ENCODE data around the gene SMG9.

The SMG9 gene

DNA sequence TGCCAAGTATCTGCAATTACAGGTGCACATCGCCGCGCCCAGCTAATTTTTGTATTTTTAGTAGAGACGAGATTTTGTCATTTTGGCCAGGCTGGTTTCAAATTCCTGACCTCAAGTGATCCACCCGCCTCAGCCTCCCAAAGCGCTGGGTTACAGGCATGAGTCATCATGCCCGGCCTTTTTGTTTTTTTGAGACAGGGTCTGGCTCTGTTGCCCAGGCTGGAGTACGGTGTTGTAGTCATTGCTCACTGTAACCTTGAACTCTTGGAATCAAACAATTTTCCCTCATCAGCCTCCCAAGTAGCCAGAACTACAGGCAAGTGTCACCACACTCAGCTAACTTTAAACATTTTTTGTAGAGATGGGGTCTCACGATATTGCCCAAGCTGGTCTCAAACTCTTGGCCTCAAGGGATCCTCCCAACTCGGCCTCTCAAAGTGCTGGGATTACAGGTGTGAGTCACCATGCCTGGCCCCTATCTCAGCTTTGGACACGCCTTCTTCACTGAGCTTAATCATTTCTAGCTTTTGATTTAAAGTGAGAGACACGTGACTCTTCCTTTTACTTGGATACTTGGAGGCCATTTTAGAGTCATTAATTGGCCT lies 42.9 kb downstream of the SMG9 start:
- Histone ChIP-seq H4K8ac (ENCODE audit: low read depth, low read length) (no peak overlapping the region), H3K27ac (ENCODE audit: low read depth, low read length) (no peak overlapping the region), H3K4ac (ENCODE audit: low read depth, low read length) (no peak overlapping the region), H2AK5ac (ENCODE audit: low read length) (no peak overlapping the region), H3K27me3 (ENCODE audit: insufficient read depth, low read length, poor library complexity) (no peaks in the 10 kb centered on the region), H3K4me2 (ENCODE audit: low read length) (no peak overlapping the region), H3K79me1 (ENCODE audit: low read length) (no peaks in the 10 kb centered on the region), H2BK15ac (replicated peaks; ENCODE audit: low read depth) (no peak overlapping the region), H3K23ac (ENCODE audit: low read length) (no peak overlapping the region), H4K5ac (ENCODE audit: low read length) (no peak overlapping the region), H3K36me3 (ENCODE audit: control insufficient read depth, insufficient read depth, low read length) (no peaks in the 10 kb centered on the region), H2BK120ac (ENCODE audit: low read depth, low read length) (no peak overlapping the region), H3K56ac (ENCODE audit: low read length) (no peak overlapping the region), H2BK5ac (ENCODE audit: low read length) (no peak overlapping the region), H3K4me3 (ENCODE audit: low read length) (no peak overlapping the region), H3K79me2 (ENCODE audit: control insufficient read depth, insufficient read depth, low read length) (no peaks in the 10 kb centered on the region), H3K9ac (ENCODE audit: low read length) (no peak overlapping the region), H3K4me1 (ENCODE audit: control insufficient read depth, low read depth, low read length) (no peaks in the 10 kb centered on the region), H3K18ac (ENCODE audit: low read length) (no peak overlapping the region)
- no peak for DNase-seq
- no CpG with 5 or more reads among the region's 12 CpGs for WGBS (ENCODE audit: extremely low coverage, insufficient coverage, low lambda C conversion rate)

DNA sequence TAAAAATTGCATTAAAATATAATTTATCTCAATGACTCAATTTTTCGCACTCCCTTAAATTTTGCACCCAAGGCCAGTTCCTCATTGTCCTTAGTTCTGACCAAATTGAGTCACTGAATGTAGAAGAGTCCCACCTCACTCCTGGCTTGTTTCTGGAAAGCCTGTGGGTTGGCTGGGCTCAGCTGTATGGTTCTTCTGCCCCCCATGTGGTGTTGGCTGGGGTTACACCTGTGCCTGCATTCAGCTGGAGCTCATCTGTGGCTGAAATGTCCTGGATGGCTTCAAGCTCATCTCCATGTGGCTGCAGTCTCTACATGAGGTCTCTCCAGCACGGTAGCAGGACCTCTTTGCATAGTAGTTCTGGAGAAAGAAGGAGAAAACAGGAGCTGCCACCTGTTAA lies 46.0 kb downstream of the SMG9 start:
- Histone ChIP-seq H4K8ac (ENCODE audit: low read depth, low read length) (no peak overlapping the region), H4K5ac (ENCODE audit: low read length) (no peak overlapping the region), H3K23ac (ENCODE audit: low read length) (no peak overlapping the region), H3K27ac (ENCODE audit: low read depth, low read length) (no peak overlapping the region), H3K4me3 (ENCODE audit: low read length) (no peak overlapping the region), H2BK15ac (replicated peaks; ENCODE audit: low read depth) (no peak overlapping the region), H2BK120ac (ENCODE audit: low read depth, low read length) (no peak overlapping the region), H3K56ac (ENCODE audit: low read length) (no peak overlapping the region), H3K4me2 (ENCODE audit: low read length) (no peak overlapping the region), H3K18ac (ENCODE audit: low read length) (no peak overlapping the region), H2BK5ac (ENCODE audit: low read length) (no peak overlapping the region), H2AK5ac (ENCODE audit: low read length) (no peak overlapping the region), H3K79me1 (ENCODE audit: low read length) (no peaks in the 10 kb centered on the region), H3K9ac (ENCODE audit: low read length) (no peak overlapping the region), H3K4me1 (ENCODE audit: control insufficient read depth, low read depth, low read length) (no peaks in the 10 kb centered on the region), H3K36me3 (ENCODE audit: control insufficient read depth, insufficient read depth, low read length) (no peaks in the 10 kb centered on the region), H3K27me3 (ENCODE audit: insufficient read depth, low read length, poor library complexity) (no peaks in the 10 kb centered on the region), H3K4ac (ENCODE audit: low read depth, low read length) (no peak overlapping the region), H3K79me2 (ENCODE audit: control insufficient read depth, insufficient read depth, low read length) (no peaks in the 10 kb centered on the region)
- no peak for DNase-seq
- no CpG with 5 or more reads among the region's 2 CpGs for WGBS (ENCODE audit: extremely low coverage, insufficient coverage, low lambda C conversion rate)

DNA sequence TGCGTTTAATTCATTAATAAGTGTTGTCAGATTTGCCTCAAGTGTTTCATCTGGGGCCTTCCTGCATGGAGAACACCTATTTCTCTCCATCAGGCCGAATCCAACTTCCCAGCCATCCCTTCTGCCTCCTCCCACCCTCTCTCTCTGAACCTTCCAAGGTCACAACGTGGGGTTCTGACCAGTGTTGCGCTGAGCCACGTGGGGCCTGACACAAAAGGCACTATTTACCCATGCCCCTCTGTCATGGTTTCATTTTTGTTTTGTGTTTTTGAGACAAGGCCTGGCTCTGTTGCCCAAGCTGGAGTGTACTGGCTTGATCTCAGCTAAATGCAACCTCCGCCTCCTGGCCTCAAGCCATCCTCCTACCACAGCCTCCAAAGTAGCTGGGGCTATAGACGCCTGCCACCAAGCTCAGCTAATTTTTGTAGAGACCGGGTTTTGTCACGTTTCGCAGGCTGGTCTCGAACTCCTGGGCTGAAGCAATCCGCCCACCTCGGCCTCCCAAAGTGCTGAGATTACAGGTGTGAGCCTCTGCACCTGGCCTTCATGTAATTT lies 47.5 kb downstream of the SMG9 start:
- no peaks in the 10 kb centered on the region for H3K4me1 ChIP-seq (ENCODE audit: control insufficient read depth, low read depth, low read length)
- H3K56ac ChIP-seq (ENCODE audit: low read length) = no peak overlapping the region
- no peaks in the 10 kb centered on the region for H3K79me2 ChIP-seq (ENCODE audit: control insufficient read depth, insufficient read depth, low read length)
- H2BK5ac ChIP-seq (ENCODE audit: low read length) = no peak overlapping the region
- no peak overlapping the region for H2BK120ac ChIP-seq (ENCODE audit: low read depth, low read length)
- H4K5ac ChIP-seq (ENCODE audit: low read length) = no peak overlapping the region
- H3K27ac ChIP-seq (ENCODE audit: low read depth, low read length) = no peak overlapping the region
- H2BK15ac ChIP-seq (replicated peaks; ENCODE audit: low read depth) = no peak overlapping the region
- H3K27me3 ChIP-seq (ENCODE audit: insufficient read depth, low read length, poor library complexity) = no peaks in the 10 kb centered on the region
- no peak overlapping the region for H3K18ac ChIP-seq (ENCODE audit: low read length)
- no peak overlapping the region for H3K9ac ChIP-seq (ENCODE audit: low read length)
- H4K8ac ChIP-seq (ENCODE audit: low read depth, low read length) = no peak overlapping the region
- no peaks in the 10 kb centered on the region for H3K79me1 ChIP-seq (ENCODE audit: low read length)
- DNase-seq = no peak
- H2AK5ac ChIP-seq (ENCODE audit: low read length) = no peak overlapping the region
- no peaks in the 10 kb centered on the region for H3K36me3 ChIP-seq (ENCODE audit: control insufficient read depth, insufficient read depth, low read length)
- WGBS (ENCODE audit: extremely low coverage, insufficient coverage, low lambda C conversion rate) = no CpG with 5 or more reads among the region's 13 CpGs
- H3K4me2 ChIP-seq (ENCODE audit: low read length) = no peak overlapping the region
- H3K4ac ChIP-seq (ENCODE audit: low read depth, low read length) = no peak overlapping the region
- H3K4me3 ChIP-seq (ENCODE audit: low read length) = no peak overlapping the region
- H3K23ac ChIP-seq (ENCODE audit: low read length) = no peak overlapping the region

DNA sequence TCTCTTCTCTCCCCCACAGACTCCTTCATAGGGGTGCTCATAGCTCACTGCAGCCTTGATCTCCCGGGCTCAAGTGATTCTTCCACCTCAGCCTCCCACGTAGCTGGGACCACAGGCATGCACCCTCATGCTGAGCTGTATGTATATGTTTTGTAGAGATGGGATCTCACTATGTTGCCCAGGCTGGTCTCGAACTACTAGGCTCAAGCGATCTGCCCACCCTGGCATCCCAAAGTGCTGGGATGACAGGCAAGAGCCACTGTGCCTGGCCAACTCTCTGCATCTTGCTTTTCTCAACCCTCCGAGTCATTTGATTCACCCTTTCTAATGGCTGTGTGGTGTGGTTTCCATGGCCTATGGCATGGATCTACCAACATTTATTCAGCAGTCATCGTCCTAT lies 49.0 kb downstream of the SMG9 start:
- H4K8ac ChIP-seq (ENCODE audit: low read depth, low read length) = no peak overlapping the region
- no peak overlapping the region for H2BK120ac ChIP-seq (ENCODE audit: low read depth, low read length)
- no peak overlapping the region for H3K9ac ChIP-seq (ENCODE audit: low read length)
- H3K23ac ChIP-seq (ENCODE audit: low read length) = no peak overlapping the region
- no peak for DNase-seq
- no peak overlapping the region for H2BK15ac ChIP-seq (replicated peaks; ENCODE audit: low read depth)
- H2BK5ac ChIP-seq (ENCODE audit: low read length) = no peak overlapping the region
- no peaks in the 10 kb centered on the region for H3K27me3 ChIP-seq (ENCODE audit: insufficient read depth, low read length, poor library complexity)
- H4K5ac ChIP-seq (ENCODE audit: low read length) = no peak overlapping the region
- no peak overlapping the region for H3K18ac ChIP-seq (ENCODE audit: low read length)
- no peak overlapping the region for H3K4me2 ChIP-seq (ENCODE audit: low read length)
- H3K79me1 ChIP-seq (ENCODE audit: low read length) = no peaks in the 10 kb centered on the region
- H3K4ac ChIP-seq (ENCODE audit: low read depth, low read length) = no peak overlapping the region
- no peaks in the 10 kb centered on the region for H3K36me3 ChIP-seq (ENCODE audit: control insufficient read depth, insufficient read depth, low read length)
- no peaks in the 10 kb centered on the region for H3K4me1 ChIP-seq (ENCODE audit: control insufficient read depth, low read depth, low read length)
- no peak overlapping the region for H3K56ac ChIP-seq (ENCODE audit: low read length)
- no peak overlapping the region for H3K4me3 ChIP-seq (ENCODE audit: low read length)
- H3K27ac ChIP-seq (ENCODE audit: low read depth, low read length) = no peak overlapping the region
- no peak overlapping the region for H2AK5ac ChIP-seq (ENCODE audit: low read length)
- H3K79me2 ChIP-seq (ENCODE audit: control insufficient read depth, insufficient read depth, low read length) = no peaks in the 10 kb centered on the region
- no CpG with 5 or more reads among the region's 6 CpGs for WGBS (ENCODE audit: extremely low coverage, insufficient coverage, low lambda C conversion rate)

DNA sequence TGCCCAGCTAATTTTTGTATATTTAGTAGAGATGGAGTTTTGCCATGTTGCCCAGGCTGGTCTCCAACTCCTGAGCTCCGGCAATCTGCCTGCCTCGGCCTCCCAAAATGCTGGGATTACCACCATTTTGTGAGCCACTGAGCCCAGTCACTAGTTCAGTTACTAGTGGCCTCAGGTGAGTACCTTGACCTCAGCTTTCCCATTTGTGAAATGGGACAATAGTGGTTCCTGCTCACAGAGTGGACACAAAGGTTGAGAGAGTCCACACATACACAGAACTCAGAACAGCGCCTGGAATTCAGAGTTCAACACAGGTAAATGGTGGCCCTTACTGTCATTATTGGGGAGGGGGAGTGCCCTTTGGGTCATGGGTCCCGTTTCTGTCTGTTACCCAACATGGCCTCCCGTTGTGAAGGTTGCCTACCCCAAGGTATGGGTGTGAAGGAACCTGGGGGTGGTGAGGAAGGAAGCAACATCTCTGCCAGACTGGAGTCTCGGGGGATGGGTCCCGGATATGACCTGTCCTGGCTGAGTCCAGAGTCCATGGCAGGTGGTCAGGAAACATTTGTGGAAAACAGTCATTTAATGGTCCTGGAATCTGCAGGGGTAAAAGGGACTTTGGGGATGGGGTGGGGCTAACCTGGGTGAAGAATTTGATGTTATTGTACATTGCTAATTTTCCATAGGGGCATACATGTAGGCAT lies 50.6 kb downstream of the SMG9 start:
- no peak overlapping the region for H3K4me2 ChIP-seq (ENCODE audit: low read length)
- H3K23ac ChIP-seq (ENCODE audit: low read length) = no peak overlapping the region
- H3K4ac ChIP-seq (ENCODE audit: low read depth, low read length) = no peak overlapping the region
- DNase-seq = no peak
- H4K5ac ChIP-seq (ENCODE audit: low read length) = no peak overlapping the region
- no peak overlapping the region for H2AK5ac ChIP-seq (ENCODE audit: low read length)
- H3K79me2 ChIP-seq (ENCODE audit: control insufficient read depth, insufficient read depth, low read length) = no peaks in the 10 kb centered on the region
- no peak overlapping the region for H3K27ac ChIP-seq (ENCODE audit: low read depth, low read length)
- no peaks in the 10 kb centered on the region for H3K36me3 ChIP-seq (ENCODE audit: control insufficient read depth, insufficient read depth, low read length)
- H3K4me3 ChIP-seq (ENCODE audit: low read length) = no peak overlapping the region
- H2BK120ac ChIP-seq (ENCODE audit: low read depth, low read length) = no peak overlapping the region
- no peak overlapping the region for H3K9ac ChIP-seq (ENCODE audit: low read length)
- H2BK5ac ChIP-seq (ENCODE audit: low read length) = no peak overlapping the region
- no CpG with 5 or more reads among the region's 7 CpGs for WGBS (ENCODE audit: extremely low coverage, insufficient coverage, low lambda C conversion rate)
- H3K27me3 ChIP-seq (ENCODE audit: insufficient read depth, low read length, poor library complexity) = no peaks in the 10 kb centered on the region
- H3K79me1 ChIP-seq (ENCODE audit: low read length) = no peaks in the 10 kb centered on the region
- no peak overlapping the region for H3K56ac ChIP-seq (ENCODE audit: low read length)
- H4K8ac ChIP-seq (ENCODE audit: low read depth, low read length) = no peak overlapping the region
- H3K18ac ChIP-seq (ENCODE audit: low read length) = no peak overlapping the region
- H2BK15ac ChIP-seq (replicated peaks; ENCODE audit: low read depth) = no peak overlapping the region
- H3K4me1 ChIP-seq (ENCODE audit: control insufficient read depth, low read depth, low read length) = no peaks in the 10 kb centered on the region
